CD4-positive, alpha-beta memory T cell (primary cell): ENCODE results near the gene PLXDC2. TPM values are rescaled to one million over a fixed set of nuclear protein-coding genes. Genes with fewer than 3 reads are reported as not detected.

Experiments
- CTCF ChIA-PET: fragments of 350-600 bp; sonication (Branson Sonifier 250); formaldehyde crosslinking; loops from one replicate; lab custom pipeline; 2021; ENCODE audit warnings: inconsistent platforms; ENCODE audit not compliant: partially characterized antibody; lab: Charles Lee
- POLR2A ChIA-PET: fragments of 350-600 bp; sonication (Branson Sonifier 250); formaldehyde crosslinking; loops from one replicate; lab custom pipeline; 2021; ENCODE audit not compliant: partially characterized antibody; lab: Charles Lee
- DNase-seq, 5 donors: peaks; one replicate each; pipeline versions ENCODE4 v3.0.0 to v3.0.0-alpha.2; 2020 to 2022; ENCODE audit warnings: mixed read lengths in 1 of 5
- H3K27ac ChIP-seq: one replicate; pipeline ENCODE4 v1.7.0; 2013; ENCODE audit warnings: low read depth, low read length
- H3K27me3 ChIP-seq: 2 replicates; pipeline ENCODE4 v1.7.0; 2013; ENCODE audit warnings: mild to moderate bottlenecking, low read length, moderate library complexity; ENCODE audit not compliant: insufficient read depth
- H3K36me3 ChIP-seq: 2 replicates; pipeline ENCODE4 v1.7.0; 2013; ENCODE audit warnings: mild to moderate bottlenecking, low read length, moderate library complexity; ENCODE audit not compliant: insufficient read depth
- H3K4me1 ChIP-seq: 2 replicates; pipeline ENCODE4 v1.7.0; 2013; ENCODE audit warnings: mild to moderate bottlenecking, low read length, moderate library complexity; ENCODE audit not compliant: insufficient read depth
- H3K4me3 ChIP-seq, 2 donors: one replicate each; pipeline ENCODE4 v1.7.0; 2013; ENCODE audit warnings: low read length in 2 of 2, mild to moderate bottlenecking in 1 of 2
- H3K9me3 ChIP-seq, 2 donors: one replicate each; pipeline ENCODE4 v1.7.0; 2013; ENCODE audit warnings: low read length in 2 of 2, control low read depth in 1 of 2; ENCODE audit not compliant: control insufficient read depth in 1 of 2
- H3K27ac Mint-ChIP-seq, 7 donors: one replicate each; pipeline ENCODE4 v1.8.0; 2020 to 2021; ENCODE audit warnings: mixed read lengths in 7 of 7, mild to moderate bottlenecking in 6 of 7, inconsistent platforms in 3 of 7, moderate library complexity in 3 of 7
- H3K27me3 Mint-ChIP-seq, 2 donors: one replicate each; pipeline ENCODE4 v1.8.0; 2020 to 2021; ENCODE audit warnings: mixed read lengths in 2 of 2
- H3K36me3 Mint-ChIP-seq, 2 donors: one replicate each; pipeline ENCODE4 v1.8.0; 2020 to 2021; ENCODE audit warnings: mixed read lengths in 2 of 2, inconsistent platforms in 1 of 2, mild to moderate bottlenecking in 1 of 2
- H3K4me1 Mint-ChIP-seq, 4 donors: one replicate each; pipeline ENCODE4 v1.8.0; 2020 to 2021; ENCODE audit warnings: mixed read lengths in 4 of 4, mild to moderate bottlenecking in 1 of 4
- H3K4me3 Mint-ChIP-seq, 8 donors: one replicate each; pipeline ENCODE4 v1.8.0; 2020 to 2021; ENCODE audit warnings: mixed read lengths in 8 of 8, mild to moderate bottlenecking in 7 of 8, moderate library complexity in 6 of 8, inconsistent platforms in 3 of 8
- H3K9me3 Mint-ChIP-seq, 8 donors: one replicate each; pipeline ENCODE4 v1.8.0; 2020 to 2021; ENCODE audit warnings: mixed read lengths in 8 of 8, mild to moderate bottlenecking in 5 of 8, inconsistent platforms in 3 of 8, moderate library complexity in 1 of 8
- intact Hi-C: fragments of 100-400 bp; cut with micrococcal nuclease; formaldehyde crosslinking; loops from one replicate; pipeline ENCODE4 v1.15.1; 2023
- polyA plus RNA-seq, 2 donors: library from polyadenylated mRNA; unstranded; fragments of 300-500 nt; fragmentation: Illumina TruSeq; gene quantifications; one replicate each; pipeline ENCODE4 v1.2.3, GENCODE V29; 2021
- total RNA-seq, 2 experiments: library from RNA; stranded (reverse); gene quantifications; one replicate each; pipeline ENCODE4 v1.2.3, GENCODE V29; 2021

The PLXDC2 gene
- total and polyA plus RNA-seq, 4 experiments from 2014 or later = 0.90 to 1.2 TPM; not detected in 2

- Histone ChIP-seq H3K27ac (no peak overlapping the region), H3K9me3 (no peaks in the 10 kb centered on the region), H3K4me3 (no peak overlapping the region), H3K27me3 (no peaks in the 10 kb centered on the region), H3K36me3 (no peaks in the 10 kb centered on the region), H3K4me1 (no peaks in the 10 kb centered on the region)
- CTCF ChIA-PET = no interaction called here
- intact Hi-C loops = no loop called here
- Mint-ChIP-seq H3K4me3 (no peak overlapping the region), H3K4me1 (no peaks in the 10 kb centered on the region), H3K27me3 (no peaks in the 10 kb centered on the region), H3K27ac (peak overlapping the region in 1 of 7 donors; percentile 5), H3K36me3 (no peaks in the 10 kb centered on the region), H3K9me3 (peaks cover 0 to 10% (median 6%) of the 10 kb centered on the region in 8 donors)
- POLR2A ChIA-PET = no interaction called here
- DNase-seq = peak in 1 of 5 donors; percentile 26
These were observed 275.5 kb downstream of the PLXDC2 start for GRCh38 chr10:20091698-20092097.

GRCh38 chr10:20093600-20093999, 277.4 kb downstream of the PLXDC2 start:
- no peak overlapping the region for H3K4me3 ChIP-seq

GRCh38 chr10:20094226-20094976, 278.2 kb downstream of the PLXDC2 start:
- CTCF ChIA-PET = no interaction called here
- no peak overlapping the region for H3K4me3 ChIP-seq
- intact Hi-C loops = no loop called here
- POLR2A ChIA-PET = no interaction called here
- no peaks in the 10 kb centered on the region for H3K36me3 ChIP-seq
- Mint-ChIP-seq H3K27ac (no peak overlapping the region), H3K4me3 (no peak overlapping the region), H3K4me1 (no peaks in the 10 kb centered on the region), H3K36me3 (no peaks in the 10 kb centered on the region), H3K9me3 (peaks cover 0 to 12% (median 6%) of the 10 kb centered on the region in 8 donors), H3K27me3 (no peaks in the 10 kb centered on the region)
- H3K9me3 ChIP-seq = no peaks in the 10 kb centered on the region
- H3K4me1 ChIP-seq = no peaks in the 10 kb centered on the region
- no peak for DNase-seq
- no peak overlapping the region for H3K27ac ChIP-seq
- H3K27me3 ChIP-seq = no peaks in the 10 kb centered on the region

More at GRCh38 chr10:20093600-20093999, 277.4 kb downstream of the PLXDC2 start:
- intact Hi-C loops = no loop called here
- no peak for DNase-seq
- H3K27ac Mint-ChIP-seq = no peak overlapping the region
- POLR2A ChIA-PET = no interaction called here
- CTCF ChIA-PET = no interaction called here
- H3K36me3 ChIP-seq = no peaks in the 10 kb centered on the region
- no peaks in the 10 kb centered on the region for H3K4me1 ChIP-seq
- H3K27ac ChIP-seq = no peak overlapping the region
- no peaks in the 10 kb centered on the region for H3K36me3 Mint-ChIP-seq
- H3K4me1 Mint-ChIP-seq = no peaks in the 10 kb centered on the region
- no peaks in the 10 kb centered on the region for H3K27me3 ChIP-seq
- no peaks in the 10 kb centered on the region for H3K9me3 ChIP-seq
- peaks cover 0 to 12% (median 7%) of the 10 kb centered on the region in 8 donors for H3K9me3 Mint-ChIP-seq
- H3K27me3 Mint-ChIP-seq = no peaks in the 10 kb centered on the region
- H3K4me3 Mint-ChIP-seq = no peak overlapping the region

DNA sequence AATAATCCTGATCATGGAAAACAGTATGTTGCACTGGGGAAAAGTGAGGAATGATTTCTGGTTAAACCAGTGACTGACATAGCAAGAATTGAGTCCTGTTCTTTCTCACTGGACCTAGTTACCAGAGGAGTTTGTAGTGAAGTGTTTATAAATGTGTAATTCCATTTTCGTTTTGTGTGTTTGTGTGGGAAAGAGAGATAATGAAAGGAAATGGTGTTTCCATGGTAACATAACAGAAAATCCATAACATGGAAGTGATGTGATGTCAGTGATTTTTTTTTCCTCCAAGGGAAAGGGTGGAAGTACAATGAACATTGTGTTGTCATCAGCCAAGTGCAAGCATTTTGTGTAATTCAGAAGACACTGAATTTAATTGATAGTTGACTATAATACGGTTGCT, 283.9 kb downstream of the PLXDC2 start:
- no peaks in the 10 kb centered on the region for H3K4me1 Mint-ChIP-seq
- no peaks in the 10 kb centered on the region for H3K27me3 Mint-ChIP-seq
- no peak overlapping the region for H3K4me3 Mint-ChIP-seq
- POLR2A ChIA-PET = no interaction called here
- peaks cover 4 to 13% (median 9%) of the 10 kb centered on the region in 8 donors for H3K9me3 Mint-ChIP-seq
- H3K4me3 ChIP-seq = no peak overlapping the region
- CTCF ChIA-PET = no interaction called here
- H3K36me3 Mint-ChIP-seq = no peaks in the 10 kb centered on the region
- H3K4me1 ChIP-seq = no peaks in the 10 kb centered on the region
- no peaks in the 10 kb centered on the region for H3K9me3 ChIP-seq
- DNase-seq = no peak
- no peak overlapping the region for H3K27ac ChIP-seq
- intact Hi-C loops = no loop called here
- H3K27me3 ChIP-seq = no peaks in the 10 kb centered on the region
- H3K36me3 ChIP-seq = no peaks in the 10 kb centered on the region
- H3K27ac Mint-ChIP-seq = no peak overlapping the region

DNA sequence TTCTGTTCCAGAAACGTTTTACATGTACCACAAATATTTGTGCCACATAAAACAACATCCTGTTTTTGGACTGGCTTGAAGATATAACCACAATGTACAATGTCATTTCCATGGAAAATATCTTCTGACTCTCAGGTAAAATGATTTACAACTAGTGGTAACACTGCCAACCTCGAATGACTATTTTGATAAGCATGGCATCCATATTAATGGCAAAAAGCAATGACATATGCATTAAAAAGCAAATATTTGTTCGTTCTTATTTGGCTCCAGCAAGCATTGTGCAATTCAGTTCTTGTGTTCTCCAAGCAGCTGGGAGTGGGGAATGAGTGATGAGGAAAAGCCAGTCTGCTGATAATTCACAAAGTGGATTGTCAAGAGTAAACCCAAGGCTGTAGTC, 289.0 kb downstream of the PLXDC2 start:
- no peak for DNase-seq
- H3K27ac ChIP-seq = no peak overlapping the region
- Mint-ChIP-seq H3K27ac (no peak overlapping the region), H3K4me3 (no peak overlapping the region), H3K9me3 (peaks cover 1 to 12% (median 6%) of the 10 kb centered on the region in 8 donors), H3K36me3 (no peaks in the 10 kb centered on the region), H3K27me3 (no peaks in the 10 kb centered on the region), H3K4me1 (no peaks in the 10 kb centered on the region)
- H3K27me3 ChIP-seq = no peaks in the 10 kb centered on the region
- CTCF ChIA-PET = no interaction called here
- POLR2A ChIA-PET = no interaction called here
- no peaks in the 10 kb centered on the region for H3K4me1 ChIP-seq
- no peak overlapping the region for H3K4me3 ChIP-seq
- no peaks in the 10 kb centered on the region for H3K9me3 ChIP-seq
- intact Hi-C loops = no loop called here
- H3K36me3 ChIP-seq = no peaks in the 10 kb centered on the region

- H3K36me3 ChIP-seq = no peaks in the 10 kb centered on the region
- no peaks in the 10 kb centered on the region for H3K9me3 ChIP-seq
- no peaks in the 10 kb centered on the region for H3K36me3 Mint-ChIP-seq
- no peak overlapping the region for H3K27ac ChIP-seq
- H3K27me3 ChIP-seq = no peaks in the 10 kb centered on the region
- no peak overlapping the region for H3K27ac Mint-ChIP-seq
- H3K4me1 Mint-ChIP-seq = no peaks in the 10 kb centered on the region
- H3K27me3 Mint-ChIP-seq = no peaks in the 10 kb centered on the region
- H3K9me3 Mint-ChIP-seq = peaks cover 1 to 12% (median 6%) of the 10 kb centered on the region in 8 donors
- ChIA-PET CTCF (no interaction called here), POLR2A (no interaction called here)
- no peak for DNase-seq
- no peaks in the 10 kb centered on the region for H3K4me1 ChIP-seq
- H3K4me3 ChIP-seq = no peak overlapping the region
- H3K4me3 Mint-ChIP-seq = no peak overlapping the region
- intact Hi-C loops = no loop called here
These were observed 289.7 kb downstream of the PLXDC2 start for GRCh38 chr10:20105931-20106330.

DNA sequence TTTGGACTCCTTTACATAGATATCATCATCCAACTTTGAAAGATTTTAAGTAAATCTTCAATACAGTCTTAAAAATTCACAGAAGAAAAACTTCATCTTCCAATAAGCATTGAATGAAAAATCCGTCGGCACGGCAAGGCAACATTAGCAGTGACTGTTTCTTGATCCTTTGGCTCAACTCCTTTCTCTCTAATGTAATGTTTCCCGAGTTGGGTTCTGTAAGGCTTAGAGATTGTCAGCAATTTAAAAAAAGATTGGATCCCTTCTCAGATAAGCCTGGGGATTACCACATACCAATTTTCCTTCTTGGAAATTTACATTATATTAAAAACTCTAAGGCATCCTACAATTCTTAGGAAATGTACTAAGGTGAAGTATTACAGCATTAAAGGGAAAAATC, 291.8 kb downstream of the PLXDC2 start:
- no peaks in the 10 kb centered on the region for H3K9me3 ChIP-seq
- Mint-ChIP-seq H3K9me3 (peaks cover 0 to 11% (median 7%) of the 10 kb centered on the region in 8 donors), H3K36me3 (no peaks in the 10 kb centered on the region), H3K4me1 (no peaks in the 10 kb centered on the region), H3K27ac (no peak overlapping the region), H3K4me3 (no peak overlapping the region), H3K27me3 (no peaks in the 10 kb centered on the region)
- H3K36me3 ChIP-seq = no peaks in the 10 kb centered on the region
- intact Hi-C loops = no loop called here
- ChIA-PET CTCF (no interaction called here), POLR2A (no interaction called here)
- no peaks in the 10 kb centered on the region for H3K4me1 ChIP-seq
- no peak for DNase-seq
- no peak overlapping the region for H3K4me3 ChIP-seq
- no peak overlapping the region for H3K27ac ChIP-seq
- no peaks in the 10 kb centered on the region for H3K27me3 ChIP-seq
